ENCODE measurements around the gene OR2AT4.
"Not testable (repeated sequence)": the region's sequence is repeated elsewhere in the genome, so short reads cannot be mapped to it uniquely, and the experiment has no call there.

Gene OR2AT4

DNA sequence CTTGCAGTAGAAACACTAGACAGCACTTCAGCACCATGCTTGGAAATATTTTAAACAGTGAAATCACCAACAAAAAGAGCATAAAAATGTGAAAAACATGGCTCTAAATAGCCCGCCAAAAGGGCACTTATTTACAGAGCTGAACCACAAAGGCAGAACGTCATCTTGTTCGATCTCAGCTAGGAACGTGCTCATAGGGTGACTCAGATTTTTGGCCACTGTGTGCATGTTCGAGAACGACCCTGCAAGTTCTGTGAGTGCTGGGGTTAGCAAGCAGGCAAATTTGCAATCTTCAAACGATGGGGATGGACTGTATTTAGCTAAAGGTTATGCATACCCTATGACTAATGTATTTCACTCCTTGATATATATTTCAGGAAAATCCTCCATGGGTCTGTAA is 30.6 kb downstream of the OR2AT4 start:
- Histone ChIP-seq H3K27ac (ENCODE audit: low read depth, low read length) (no peak overlapping the region), H3K4me1 (ENCODE audit: control insufficient read depth, insufficient read depth, low read length) (no peaks in the 10 kb centered on the region), H3K4me3 (ENCODE audit: low read depth, low read length) (no peak overlapping the region), H3K9ac (ENCODE audit: low read depth, low read length) (no peak overlapping the region), H3K9me3 (ENCODE audit: control insufficient read depth, insufficient read depth, low read length) (no peaks in the 10 kb centered on the region), H3K36me3 (ENCODE audit: control insufficient read depth, insufficient read depth, low read length) (no peaks in the 10 kb centered on the region), H3K27me3 (ENCODE audit: control insufficient read depth, insufficient read depth, low read length) (no peaks in the 10 kb centered on the region)

DNA sequence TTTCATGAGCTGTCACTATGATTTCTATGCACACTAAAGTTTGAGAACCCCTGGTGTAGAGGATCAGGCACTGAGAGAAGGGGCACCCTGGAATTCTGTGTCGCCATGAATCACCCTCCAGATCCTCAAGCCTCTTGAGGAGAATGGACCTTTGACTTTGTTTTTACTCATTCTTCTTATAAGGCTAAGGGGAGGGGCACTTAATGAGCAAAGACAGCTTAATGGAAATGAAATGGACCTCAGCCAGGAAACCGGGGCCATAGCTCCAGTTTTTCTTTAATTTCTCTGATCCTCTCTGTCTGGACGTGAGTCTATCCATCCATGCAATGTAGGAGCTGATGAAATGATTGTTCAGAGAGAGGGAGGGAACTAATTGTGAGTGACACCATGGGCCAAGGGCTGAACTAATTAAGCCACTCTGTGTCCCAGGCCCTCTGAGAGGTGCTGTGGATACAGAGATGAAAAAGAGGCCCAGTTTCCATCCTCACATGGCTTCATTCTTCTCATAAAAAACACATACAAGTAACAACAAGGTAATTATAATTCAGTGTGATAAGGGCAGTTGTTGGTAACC is 32.8 kb downstream of the OR2AT4 start:
- Histone ChIP-seq H3K27me3 (ENCODE audit: control insufficient read depth, insufficient read depth, low read length) (no peaks in the 10 kb centered on the region), H3K36me3 (ENCODE audit: control insufficient read depth, insufficient read depth, low read length) (no peaks in the 10 kb centered on the region), H3K4me1 (ENCODE audit: control insufficient read depth, insufficient read depth, low read length) (no peaks in the 10 kb centered on the region), H3K4me3 (ENCODE audit: low read depth, low read length) (no peak overlapping the region), H3K9me3 (ENCODE audit: control insufficient read depth, insufficient read depth, low read length) (no peaks in the 10 kb centered on the region), H3K27ac (ENCODE audit: low read depth, low read length) (no peak overlapping the region), H3K9ac (ENCODE audit: low read depth, low read length) (no peak overlapping the region)

DNA sequence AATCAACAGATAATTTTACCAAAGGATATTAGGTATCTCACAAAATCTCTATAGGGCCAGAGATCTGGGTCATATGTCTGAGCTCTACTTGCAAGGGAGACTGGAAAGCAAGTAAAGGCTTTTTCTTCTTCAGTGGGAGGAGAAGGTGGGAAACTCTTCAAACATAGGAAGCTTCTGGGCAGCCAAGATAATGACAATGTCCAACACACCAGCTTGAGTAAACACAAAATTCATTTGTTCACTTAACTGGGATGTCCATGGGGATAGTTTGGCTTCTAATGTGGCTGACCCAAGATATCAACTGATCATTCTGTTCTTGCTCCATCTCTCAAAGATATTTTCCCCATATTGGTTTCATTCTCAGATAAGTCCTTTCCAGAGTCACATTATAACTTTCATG is 37.4 kb downstream of the OR2AT4 start:
- Histone ChIP-seq H3K36me3 (ENCODE audit: control insufficient read depth, insufficient read depth, low read length) (no peaks in the 10 kb centered on the region), H3K4me3 (ENCODE audit: low read depth, low read length) (no peak overlapping the region), H3K27ac (ENCODE audit: low read depth, low read length) (no peak overlapping the region), H3K4me1 (ENCODE audit: control insufficient read depth, insufficient read depth, low read length) (no peaks in the 10 kb centered on the region), H3K27me3 (ENCODE audit: control insufficient read depth, insufficient read depth, low read length) (no peaks in the 10 kb centered on the region), H3K9ac (ENCODE audit: low read depth, low read length) (no peak overlapping the region), H3K9me3 (ENCODE audit: control insufficient read depth, insufficient read depth, low read length) (no peaks in the 10 kb centered on the region)

DNA sequence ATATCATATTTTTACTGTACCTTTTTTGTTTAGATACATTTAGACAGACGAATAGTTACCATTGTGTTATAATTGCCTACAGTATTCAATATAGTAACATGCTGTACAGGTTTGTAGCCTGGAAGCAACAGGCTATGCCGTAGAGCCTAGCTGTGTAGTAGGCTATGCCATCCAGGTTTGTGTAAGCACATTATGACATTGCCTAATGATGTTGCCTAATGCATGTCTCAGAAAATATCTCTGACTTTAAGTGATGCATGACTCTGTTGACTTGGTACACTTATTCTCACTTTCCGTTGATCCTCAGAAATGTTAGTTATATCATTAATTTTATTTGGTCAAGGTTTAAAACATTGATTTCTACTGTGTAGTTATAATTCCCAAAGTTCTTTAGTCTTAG is 39.9 kb downstream of the OR2AT4 start:
- Histone ChIP-seq H3K27ac (ENCODE audit: low read depth, low read length) (no peak overlapping the region), H3K4me3 (ENCODE audit: low read depth, low read length) (no peak overlapping the region), H3K27me3 (ENCODE audit: control insufficient read depth, insufficient read depth, low read length) (no peaks in the 10 kb centered on the region), H3K4me1 (ENCODE audit: control insufficient read depth, insufficient read depth, low read length) (no peaks in the 10 kb centered on the region), H3K36me3 (ENCODE audit: control insufficient read depth, insufficient read depth, low read length) (no peaks in the 10 kb centered on the region), H3K9me3 (ENCODE audit: control insufficient read depth, insufficient read depth, low read length) (peaks cover 6% of the 10 kb centered on the region; the same call in 1 of the 2 replicates), H3K9ac (ENCODE audit: low read depth, low read length) (no peak overlapping the region)

DNA sequence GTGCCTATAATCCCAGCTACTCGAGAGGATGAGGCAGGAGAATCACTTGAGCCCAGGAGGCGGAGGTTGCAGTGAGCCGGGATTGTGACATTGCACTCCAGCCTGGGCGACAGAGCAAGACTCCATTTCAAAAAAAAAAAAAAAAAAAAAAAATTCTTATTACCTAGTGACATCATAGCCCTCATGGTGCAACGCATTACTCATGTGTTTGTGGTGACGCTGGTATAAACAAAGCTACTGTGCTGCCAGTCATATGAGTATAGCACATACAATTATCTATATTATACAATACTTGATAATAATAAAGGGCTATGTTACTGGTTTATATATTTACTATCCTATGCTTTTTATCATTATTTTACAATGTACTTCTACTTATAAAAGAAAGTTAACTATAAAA is 41.2 kb downstream of the OR2AT4 start:
- H3K9ac ChIP-seq (ENCODE audit: low read depth, low read length) = no peak overlapping the region

DNA sequence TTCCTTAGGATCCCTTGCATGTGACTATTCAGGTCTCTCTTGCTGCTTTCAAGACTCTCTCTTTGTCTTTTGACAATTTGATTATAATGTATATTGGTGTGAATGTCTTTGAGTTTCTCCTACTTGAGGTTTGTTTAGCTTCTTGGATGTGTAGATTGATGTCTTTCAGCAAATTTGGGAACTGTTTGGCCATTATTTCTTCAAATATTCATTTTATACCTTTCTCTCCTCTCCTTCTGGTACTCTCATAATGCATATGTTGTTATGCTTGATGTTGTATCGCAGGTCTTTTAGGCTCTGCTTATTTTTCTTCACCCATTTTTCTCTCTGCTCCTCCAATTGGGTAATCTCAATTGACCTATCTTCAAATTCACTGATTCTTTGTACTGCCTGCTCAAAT is 44.2 kb downstream of the OR2AT4 start:
- peaks cover 6% of the 10 kb centered on the region; the same call in 1 of the 2 replicates for H3K9me3 ChIP-seq (ENCODE audit: control insufficient read depth, insufficient read depth, low read length)
- H3K36me3 ChIP-seq (ENCODE audit: control insufficient read depth, insufficient read depth, low read length) = no peaks in the 10 kb centered on the region
- no peak overlapping the region for H3K9ac ChIP-seq (ENCODE audit: low read depth, low read length)
- H3K27ac ChIP-seq (ENCODE audit: low read depth, low read length) = no peak overlapping the region
- H3K4me3 ChIP-seq (ENCODE audit: low read depth, low read length) = no peak overlapping the region
- H3K4me1 ChIP-seq (ENCODE audit: control insufficient read depth, insufficient read depth, low read length) = no peaks in the 10 kb centered on the region
- H3K27me3 ChIP-seq (ENCODE audit: control insufficient read depth, insufficient read depth, low read length) = no peaks in the 10 kb centered on the region

More for the DNA sequence above, 41.2 kb downstream of the OR2AT4 start:
- Histone ChIP-seq H3K27ac (ENCODE audit: low read depth, low read length) (no peak overlapping the region), H3K36me3 (ENCODE audit: control insufficient read depth, insufficient read depth, low read length) (no peaks in the 10 kb centered on the region), H3K4me1 (ENCODE audit: control insufficient read depth, insufficient read depth, low read length) (no peaks in the 10 kb centered on the region), H3K9me3 (ENCODE audit: control insufficient read depth, insufficient read depth, low read length) (peaks cover 6% of the 10 kb centered on the region; the same call in 1 of the 2 replicates), H3K27me3 (ENCODE audit: control insufficient read depth, insufficient read depth, low read length) (no peaks in the 10 kb centered on the region), H3K4me3 (ENCODE audit: low read depth, low read length) (no peak overlapping the region)

DNA sequence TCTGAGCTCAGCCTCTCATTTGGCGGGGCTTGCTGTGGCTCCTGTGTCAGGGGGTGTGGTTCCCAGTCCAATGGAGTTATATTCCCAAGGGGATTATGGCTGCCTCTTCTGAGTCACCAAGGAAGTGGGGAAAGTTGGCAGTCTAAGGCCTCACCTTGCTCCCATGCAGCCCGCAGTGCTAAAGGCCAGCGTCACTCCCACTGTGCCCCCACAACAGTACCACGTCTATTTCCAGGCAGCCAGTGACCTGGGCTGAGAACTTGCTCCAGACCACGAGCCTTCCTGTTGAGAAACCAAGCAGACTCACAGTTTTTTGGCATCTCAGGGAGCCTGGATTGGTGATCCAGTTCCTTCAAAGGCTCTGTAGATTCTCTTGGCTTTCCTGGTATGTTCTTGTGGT is 45.6 kb downstream of the OR2AT4 start:
- peaks cover 5% of the 10 kb centered on the region; the same call in 1 of the 2 replicates for H3K4me1 ChIP-seq (ENCODE audit: control insufficient read depth, insufficient read depth, low read length)
- H3K4me3 ChIP-seq (ENCODE audit: low read depth, low read length) = no peak overlapping the region
- peaks cover 6% of the 10 kb centered on the region; the same call in 1 of the 2 replicates for H3K9me3 ChIP-seq (ENCODE audit: control insufficient read depth, insufficient read depth, low read length)
- H3K27me3 ChIP-seq (ENCODE audit: control insufficient read depth, insufficient read depth, low read length) = no peaks in the 10 kb centered on the region
- H3K36me3 ChIP-seq (ENCODE audit: control insufficient read depth, insufficient read depth, low read length) = no peaks in the 10 kb centered on the region
- no peak overlapping the region for H3K27ac ChIP-seq (ENCODE audit: low read depth, low read length)
- no peak overlapping the region for H3K9ac ChIP-seq (ENCODE audit: low read depth, low read length)

DNA sequence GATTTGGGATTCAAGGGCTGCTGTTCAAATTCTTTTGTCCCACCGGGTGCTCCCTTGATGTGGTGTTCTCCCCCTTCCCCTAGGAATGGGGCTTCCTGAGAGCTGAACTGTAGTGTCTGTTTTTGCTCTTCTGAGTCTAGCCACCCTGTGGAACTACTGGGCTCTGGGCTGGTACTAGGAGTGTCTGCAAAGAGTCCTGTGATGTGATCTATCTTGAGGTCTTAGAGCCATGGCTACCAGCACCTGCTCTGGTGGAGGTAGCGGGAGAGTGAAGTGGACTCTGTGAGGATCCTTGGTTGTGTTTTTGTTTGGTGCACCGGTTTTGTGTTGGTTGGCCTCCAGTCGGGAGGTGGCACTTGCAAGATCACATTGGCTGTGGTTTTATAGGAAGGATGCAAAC is 46.2 kb downstream of the OR2AT4 start:
- Histone ChIP-seq H3K27me3 (ENCODE audit: control insufficient read depth, insufficient read depth, low read length) (no peaks in the 10 kb centered on the region), H3K4me1 (ENCODE audit: control insufficient read depth, insufficient read depth, low read length) (peaks cover 5% of the 10 kb centered on the region; the same call in 1 of the 2 replicates), H3K9me3 (ENCODE audit: control insufficient read depth, insufficient read depth, low read length) (peaks cover 6% of the 10 kb centered on the region; the same call in 1 of the 2 replicates), H3K27ac (ENCODE audit: low read depth, low read length) (no peak overlapping the region), H3K36me3 (ENCODE audit: control insufficient read depth, insufficient read depth, low read length) (no peaks in the 10 kb centered on the region), H3K4me3 (ENCODE audit: low read depth, low read length) (no peak overlapping the region), H3K9ac (ENCODE audit: low read depth, low read length) (no peak overlapping the region)

DNA sequence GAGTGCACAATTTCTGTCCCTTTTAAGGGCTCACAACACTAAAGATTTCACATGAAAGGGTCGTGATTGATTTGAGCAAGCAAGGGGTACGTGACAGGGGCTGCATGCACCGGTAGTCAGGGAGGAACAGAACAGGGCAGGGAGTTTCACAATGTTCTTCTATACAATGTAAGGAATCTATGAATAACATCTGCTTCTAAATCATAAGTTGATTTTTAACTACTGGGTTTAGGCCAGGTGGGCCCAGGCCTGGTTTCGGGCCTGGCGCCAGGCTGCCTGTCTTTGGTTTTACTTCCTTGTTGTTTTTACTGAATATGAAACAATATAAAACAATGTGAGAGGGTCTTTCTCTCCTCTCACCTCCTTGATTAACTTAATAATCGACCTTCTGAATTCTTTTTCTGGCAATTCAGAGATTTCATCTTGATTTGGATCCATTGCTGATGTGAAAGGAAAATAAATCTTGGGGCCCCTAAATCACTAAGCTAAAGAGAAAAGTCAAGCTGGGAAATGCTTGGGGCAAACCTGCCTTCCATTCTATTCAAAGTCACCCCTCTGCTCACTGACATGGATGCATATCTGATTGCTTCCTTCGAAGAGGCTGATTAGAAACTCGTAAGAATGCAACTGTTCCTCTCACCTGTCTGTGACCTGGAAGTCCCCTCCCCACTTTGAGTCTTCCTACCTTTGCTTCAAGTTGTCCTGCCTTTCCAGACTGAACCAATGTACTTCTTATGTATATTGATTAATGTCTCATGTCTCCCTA is 47.0 kb downstream of the OR2AT4 start:
- not testable (repeated sequence) for H3K36me3 ChIP-seq (ENCODE audit: control insufficient read depth, insufficient read depth, low read length); H3K4me1 ChIP-seq (ENCODE audit: control insufficient read depth, insufficient read depth, low read length); H3K27me3 ChIP-seq (ENCODE audit: control insufficient read depth, insufficient read depth, low read length); H3K4me3 ChIP-seq (ENCODE audit: low read depth, low read length); H3K27ac ChIP-seq (ENCODE audit: low read depth, low read length); H3K9ac ChIP-seq (ENCODE audit: low read depth, low read length); H3K9me3 ChIP-seq (ENCODE audit: control insufficient read depth, insufficient read depth, low read length)

DNA sequence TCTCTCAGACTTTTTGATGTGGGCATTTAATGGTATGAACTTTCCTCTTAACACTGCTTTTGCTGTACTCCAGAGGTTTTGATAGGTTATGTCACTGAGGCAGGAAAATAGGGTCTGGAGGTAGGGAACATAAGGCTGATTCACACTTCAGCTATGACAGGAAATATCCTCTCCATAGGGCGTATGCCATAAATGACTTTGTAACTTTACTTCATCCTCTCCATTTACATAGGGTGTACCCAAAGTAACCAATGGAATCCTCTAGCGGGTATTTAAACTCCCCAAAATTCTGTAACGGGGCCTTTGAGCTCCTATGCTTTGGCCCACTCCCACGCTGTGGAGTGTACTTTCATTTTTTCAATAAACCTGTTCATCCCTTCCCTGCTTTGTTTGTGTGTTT is 49.5 kb downstream of the OR2AT4 start:
- H3K4me1 ChIP-seq (ENCODE audit: control insufficient read depth, insufficient read depth, low read length) = peaks cover 5% of the 10 kb centered on the region; the same call in 1 of the 2 replicates
- no peak overlapping the region for H3K9ac ChIP-seq (ENCODE audit: low read depth, low read length)
- H3K9me3 ChIP-seq (ENCODE audit: control insufficient read depth, insufficient read depth, low read length) = no peaks in the 10 kb centered on the region
- H3K27ac ChIP-seq (ENCODE audit: low read depth, low read length) = no peak overlapping the region
- no peaks in the 10 kb centered on the region for H3K27me3 ChIP-seq (ENCODE audit: control insufficient read depth, insufficient read depth, low read length)
- no peaks in the 10 kb centered on the region for H3K36me3 ChIP-seq (ENCODE audit: control insufficient read depth, insufficient read depth, low read length)
- no peak overlapping the region for H3K4me3 ChIP-seq (ENCODE audit: low read depth, low read length)

DNA sequence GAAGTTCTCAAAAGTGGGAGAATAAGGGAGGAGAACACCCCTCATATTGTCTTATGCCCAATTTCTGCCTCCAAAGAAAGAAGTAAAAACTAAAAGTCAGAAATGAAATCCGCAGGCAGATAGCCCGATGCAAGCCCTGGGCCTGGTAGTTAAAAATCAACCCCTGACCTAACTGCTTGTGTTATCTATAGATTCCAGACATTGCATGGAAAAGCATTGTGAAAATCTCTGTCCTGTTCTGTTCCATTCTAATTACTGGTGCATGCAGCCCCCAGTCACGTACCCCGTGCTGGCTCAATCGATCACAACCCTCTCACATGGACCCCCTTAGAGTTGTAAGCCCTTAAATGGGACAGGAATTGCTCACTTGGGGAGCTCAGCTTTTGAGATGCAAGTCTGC is 50.0 kb downstream of the OR2AT4 start:
- H3K9me3 ChIP-seq (ENCODE audit: control insufficient read depth, insufficient read depth, low read length); H3K4me3 ChIP-seq (ENCODE audit: low read depth, low read length); H3K27me3 ChIP-seq (ENCODE audit: control insufficient read depth, insufficient read depth, low read length); H3K27ac ChIP-seq (ENCODE audit: low read depth, low read length); H3K36me3 ChIP-seq (ENCODE audit: control insufficient read depth, insufficient read depth, low read length); H3K4me1 ChIP-seq (ENCODE audit: control insufficient read depth, insufficient read depth, low read length); H3K9ac ChIP-seq (ENCODE audit: low read depth, low read length): not testable (repeated sequence)

All from HUES48 (cell line).